Endothelial cell of umbilical vein (primary cell): Measurements from ENCODE around the gene TFDP1. TPM values are rescaled to one million over a fixed set of nuclear protein-coding genes. Genes with fewer than 3 reads are reported as not detected.

ENCODE experiments used
- BruUV-seq: library from RNA; stranded (reverse); fragments of 400-500 nt; replicated peaks from 2 replicates; lab custom pipeline; 2021; lab: Mats Ljungman, UMichigan
- CTCF ChIA-PET: fragments of 300-600, 350-600 bp; sonication (Branson Sonifier 250); formaldehyde crosslinking; loops from one replicate; lab custom pipeline; 2021; ENCODE audit warnings: antibody characterized with exemption, inconsistent platforms; lab: Charles Lee
- POLR2A ChIA-PET: fragments of 300-600, 350-600 bp; sonication (Branson Sonifier 250); formaldehyde crosslinking; loops from one replicate; lab custom pipeline; 2021; ENCODE audit warnings: antibody characterized with exemption, inconsistent platforms; lab: Charles Lee
- DNase-seq: peaks from one replicate; pipeline ENCODE4 v3.0.0-alpha.2; 2011; ENCODE audit warnings: low read depth, low spot score
- FAIRE-seq: peaks from 2 replicates; lab custom pipeline; 2011; peaks lifted over from hg19 to GRCh38; lab: Jason Lieb, UNC
- H2AFZ ChIP-seq: 2 replicates; pipeline ENCODE4 v1.6.0; 2012; ENCODE audit warnings: low read depth, low read length, control low read depth, inconsistent platforms
- H3K27ac ChIP-seq: 2 replicates; pipeline ENCODE4 v1.5.1; 2011; ENCODE audit warnings: low read depth, mild to moderate bottlenecking, control low read depth, low read length, moderate library complexity; ENCODE audit not compliant: insufficient read depth
- H3K27me3 ChIP-seq, 2 experiments: 2 replicates each; pipeline versions ENCODE4 v1.6.0 to v1.6.1; 2011; ENCODE audit warnings: low read length in 2 of 2, mixed read lengths in 1 of 2; ENCODE audit not compliant: control insufficient read depth in 2 of 2, insufficient read depth in 2 of 2
- H3K36me3 ChIP-seq, 2 experiments: 2 replicates in 1 of 2; 3 replicates in 1 of 2; pipeline ENCODE4 v1.5.1; 2011; ENCODE audit warnings: low read length in 2 of 2, mild to moderate bottlenecking in 1 of 2, moderate library complexity in 1 of 2; ENCODE audit not compliant: control insufficient read depth in 2 of 2, insufficient read depth in 2 of 2; ENCODE audit errors: extremely low read depth in 1 of 2
- H3K4me1 ChIP-seq: 3 replicates; pipeline ENCODE4 v1.5.1; 2011; ENCODE audit warnings: mild to moderate bottlenecking, low read length; ENCODE audit not compliant: control insufficient read depth, insufficient read depth; ENCODE audit errors: extremely low read depth
- H3K4me2 ChIP-seq: 2 replicates; pipeline ENCODE4 v1.6.1; 2011; ENCODE audit warnings: low read length, control low read depth, mixed read lengths; ENCODE audit not compliant: insufficient read depth
- H3K4me3 ChIP-seq, 3 experiments: fragments of 200-600 bp in 1 of 3; sonication (generic), shearing (Covaris generic) in 1 of 3; replicated peaks in 1 of 3; 2 replicates each; pipeline ENCODE4 v1.5.1; 2011 to 2016; ENCODE audit warnings: control low read depth in 3 of 3, low read length in 3 of 3, mild to moderate bottlenecking in 2 of 3, inconsistent platforms in 1 of 3, low read depth in 1 of 3, moderate library complexity in 1 of 3; ENCODE audit not compliant: insufficient read depth in 1 of 3
- H3K79me2 ChIP-seq: 2 replicates; pipeline ENCODE4 v1.6.0; 2012; ENCODE audit warnings: low read length, inconsistent platforms; ENCODE audit not compliant: control insufficient read depth, insufficient read depth
- H3K9ac ChIP-seq: replicated peaks from 2 replicates; pipeline ENCODE3; 2011; ENCODE audit warnings: low read length, control low read depth; ENCODE audit not compliant: insufficient read depth; ENCODE audit errors: extremely low read depth
- H3K9me1 ChIP-seq: replicated peaks from 3 replicates; pipeline ENCODE4 v1.6.0; 2011; ENCODE audit warnings: mild to moderate bottlenecking, low read length; ENCODE audit not compliant: control insufficient read depth, insufficient read depth; ENCODE audit errors: extremely low read depth
- H3K9me3 ChIP-seq: replicated peaks from 2 replicates; pipeline ENCODE4 v1.5.1; 2012; ENCODE audit warnings: low read length, inconsistent platforms; ENCODE audit not compliant: control insufficient read depth, insufficient read depth
- H4K20me1 ChIP-seq: replicated peaks from 2 replicates; pipeline ENCODE3; 2011; ENCODE audit warnings: mild to moderate bottlenecking, low read length; ENCODE audit not compliant: control insufficient read depth, insufficient read depth; ENCODE audit errors: extremely low read depth
- CTCF ChIP-seq, 2 donors: IDR thresholded peaks; 1 replicate in 1 of 2; 2 replicates in 1 of 2; pipeline ENCODE4 v1.5.1; 2011; ENCODE audit warnings: low read length in 2 of 2, mild to moderate bottlenecking in 2 of 2, moderate library complexity in 2 of 2, control low read depth in 1 of 2, inconsistent platforms in 1 of 2, low read depth in 1 of 2; ENCODE audit not compliant: insufficient read depth in 1 of 2; ENCODE audit errors: extremely low read depth in 1 of 2
- EZH2 ChIP-seq: IDR thresholded peaks from 2 replicates; pipeline ENCODE4 v1.6.1; 2012; ENCODE audit warnings: borderline replicate concordance, low read depth, mild to moderate bottlenecking, moderate library complexity, low read length, inconsistent platforms; ENCODE audit not compliant: severe bottlenecking
- FOS ChIP-seq: IDR thresholded peaks from 2 replicates; pipeline ENCODE4 v1.6.1; 2011; ENCODE audit warnings: mild to moderate bottlenecking, low read length, moderate library complexity, borderline replicate concordance; ENCODE audit not compliant: insufficient read depth
- GATA2 ChIP-seq: IDR thresholded peaks from 2 replicates; pipeline ENCODE4 v1.7.0; 2011; ENCODE audit warnings: low read depth, mild to moderate bottlenecking, moderate library complexity, mixed read lengths, low read length; ENCODE audit not compliant: insufficient read length, insufficient read depth
- JUN ChIP-seq: IDR thresholded peaks from 2 replicates; pipeline ENCODE4 v1.6.1; 2011; ENCODE audit warnings: borderline replicate concordance, low read depth; ENCODE audit not compliant: insufficient read length, insufficient read depth
- POLR2A ChIP-seq: IDR thresholded peaks from 2 replicates; pipeline ENCODE4 v1.6.1; 2012; ENCODE audit warnings: low read depth, mild to moderate bottlenecking, control low read depth, low read length
- POLR2AphosphoS5 ChIP-seq: IDR thresholded peaks from 2 replicates; pipeline ENCODE4 v1.6.1; 2012; ENCODE audit warnings: low read depth, mild to moderate bottlenecking, control low read depth, low read length, moderate library complexity; ENCODE audit not compliant: insufficient read depth
- dilution Hi-C: fragments of 300-500 bp; cut with MboI; formaldehyde crosslinking; loops from one replicate; pipeline ENCODE4 v1.15.0; 2019; ENCODE audit warnings: low sequenced_read_pairs; ENCODE audit not compliant: extremely low pct_ligation_motif_present
- intact Hi-C: fragments of 100-400 bp; cut with micrococcal nuclease; formaldehyde crosslinking; loops from one replicate; pipeline ENCODE4 v1.10.0; 2022
- polyA plus RNA-seq, 4 experiments: library from polyadenylated mRNA; depleted of rRNA in 3 of 4; stranded (reverse) in 3 of 4; unstranded in 1 of 4; fragments of >200 nt; gene quantifications; 2 replicates each; pipeline versions ENCODE4 v1.2.1 to v1.2.3, GENCODE V29; 2011 to 2012; ENCODE audit warnings: missing spikeins in 1 of 4
- total RNA-seq: library from RNA; stranded (reverse); gene quantifications from 2 replicates; pipeline ENCODE4 v1.2.3, GENCODE V29; 2021
- TF ChIP-seq, protein P1 (sequence below): IDR thresholded peaks from 2 replicates; pipeline ENCODE4 v1.6.1; 2011; ENCODE audit not compliant: insufficient read depth, insufficient read length

TFDP1 gene
- total and polyA plus RNA-seq, 2 donors (not counting 3 experiments of a cell fraction or from before 2014, with no cell fraction given), result 64.3 to 137 TPM

GRCh38 chr13:113544071-113544891 is 40.3 kb upstream of the TFDP1 start:
- DNase-seq, result no peak
- BruUV-seq, result no TSS peak
- ChIA-PET POLR2A (no interaction called here), CTCF (interaction anchor here (1.3 to 5.3 kb wide), 2 partner anchors 17 to 51 kb away, joined by 3 to 45 read pairs; no protein-coding TSS in a partner anchor)
- no peak overlapping the region for H3K27ac ChIP-seq
- no peaks in the 10 kb centered on the region for H4K20me1 ChIP-seq
- no peak overlapping the region for H2AFZ ChIP-seq
- H3K9me3 ChIP-seq, result no peaks in the 10 kb centered on the region
- H3K36me3 ChIP-seq, result peaks cover 0 to 13% of the 10 kb centered on the region in 2 experiments
- H3K27me3 ChIP-seq, result no peaks in the 10 kb centered on the region
- intact Hi-C loops, result no loop called here
- no peak overlapping the region for H3K9ac ChIP-seq
- peaks cover 30% of the 10 kb centered on the region for H3K4me1 ChIP-seq
- no peak overlapping the region for H3K4me2 ChIP-seq
- H3K4me3 ChIP-seq, result no peak overlapping the region
- H3K79me2 ChIP-seq, result peaks cover 56% of the 10 kb centered on the region
- no peaks in the 10 kb centered on the region for H3K9me1 ChIP-seq
- TF ChIP-seq FOS (no peak), CTCF (IDR thresholded peaks at IDR 0.05; ENCODE audit: extremely low read depth in 1 of 2, insufficient read depth in 1 of 2, low read depth in 1 of 2, low read length in 2 of 2) (no peak), GATA2 (no peak), POLR2AphosphoS5 (no peak), EZH2 (no peak), JUN (no peak), POLR2A (no peak)
- TF ChIP-seq, protein P1, sequence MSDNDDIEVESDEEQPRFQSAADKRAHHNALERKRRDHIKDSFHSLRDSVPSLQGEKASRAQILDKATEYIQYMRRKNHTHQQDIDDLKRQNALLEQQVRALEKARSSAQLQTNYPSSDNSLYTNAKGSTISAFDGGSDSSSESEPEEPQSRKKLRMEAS, result no peak
- FAIRE-seq, result peak; percentile 33
- dilution Hi-C loops, result no loop called here
